ENCODE data around the gene FSCN2. TPM values are rescaled to one million over a fixed set of nuclear protein-coding genes. Genes with fewer than 3 reads are reported as not detected.

Gene FSCN2
- total RNA-seq, 1 donor from 2014 or later = 0.99 TPM

- no peak for DNase-seq
Measured at GRCh38 chr17:81513753-81514488, 14.3 kb upstream of the FSCN2 start.

DNA sequence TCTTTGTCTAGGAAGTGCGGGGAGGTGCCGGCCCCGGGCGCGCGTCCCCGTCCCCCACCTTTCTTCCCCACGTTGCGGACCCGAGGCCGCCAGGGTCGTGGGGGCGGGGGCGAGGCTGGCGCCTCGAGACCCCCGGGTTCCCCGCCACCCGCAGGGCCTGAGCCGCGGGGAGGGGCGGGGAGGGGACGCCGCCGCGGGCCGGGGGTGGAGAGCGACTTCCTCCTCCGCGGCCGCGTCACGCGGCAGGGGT, 13.8 kb upstream of the FSCN2 start:
- no peak for DNase-seq

DNA sequence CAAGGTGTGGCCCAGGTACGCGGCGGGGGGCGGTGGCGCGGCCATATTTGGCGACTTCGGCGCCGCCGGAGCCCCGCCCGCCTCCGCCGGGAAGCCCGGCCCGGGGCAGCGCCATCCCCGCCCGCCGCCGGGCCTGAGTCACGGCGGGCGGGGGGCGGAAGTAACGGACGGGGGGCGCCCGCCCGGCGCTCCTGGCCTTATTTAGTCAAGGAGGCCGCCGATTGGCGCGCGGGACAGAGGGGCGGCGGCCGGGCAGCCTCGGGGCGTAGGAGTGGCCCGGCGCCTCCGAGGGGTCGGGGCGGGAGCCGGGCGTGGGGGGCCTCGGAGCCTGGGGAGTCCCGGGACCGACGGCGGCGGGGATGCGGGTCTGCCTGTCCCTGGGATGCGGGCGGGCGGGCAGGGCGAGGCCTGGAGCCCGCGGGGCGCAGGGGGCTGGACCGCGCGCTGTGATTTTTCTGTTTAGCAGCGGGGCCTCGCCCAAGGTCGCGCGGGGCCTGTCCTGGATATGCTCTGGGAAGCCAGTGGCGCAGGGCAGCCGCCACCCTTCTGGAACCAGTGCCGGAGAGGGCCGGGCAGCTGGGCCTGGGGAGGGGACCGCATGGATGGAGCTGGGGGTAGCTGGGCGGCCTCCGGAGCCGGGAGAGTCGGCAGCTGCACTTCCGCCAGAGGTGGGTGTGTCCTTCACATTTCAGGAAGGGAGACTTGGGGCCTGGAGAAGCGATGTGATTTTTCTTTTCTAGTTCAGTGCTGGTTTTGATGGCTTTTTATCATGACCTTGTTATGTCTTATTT, 13.2 kb upstream of the FSCN2 start:
- DNase-seq = peak; percentile 44

DNA sequence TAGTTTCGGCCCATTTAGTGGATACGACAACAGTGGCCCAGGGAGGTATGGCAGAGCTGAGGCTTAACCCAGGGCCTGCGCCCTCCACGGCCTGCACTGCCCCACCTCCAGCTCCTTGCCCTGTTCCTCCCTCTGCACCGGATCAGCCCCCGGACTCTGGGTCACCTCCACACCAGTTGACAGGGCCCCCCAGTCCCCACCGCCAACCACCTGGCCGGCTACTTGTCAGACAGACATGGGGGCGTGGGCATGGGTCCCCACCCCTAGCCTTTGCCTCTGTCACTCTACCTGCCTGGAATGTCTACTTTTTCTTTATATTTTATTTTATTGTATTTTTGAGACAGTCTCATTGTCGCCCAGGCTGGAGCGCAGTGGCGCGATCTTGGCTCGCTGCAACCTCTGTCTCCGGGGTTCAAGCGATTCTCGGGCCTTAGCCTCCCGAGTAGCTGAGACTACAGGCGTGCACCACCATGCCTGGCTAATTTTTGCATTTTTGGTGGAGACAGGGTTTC, 12.6 kb upstream of the FSCN2 start:
- no peak for DNase-seq

DNA sequence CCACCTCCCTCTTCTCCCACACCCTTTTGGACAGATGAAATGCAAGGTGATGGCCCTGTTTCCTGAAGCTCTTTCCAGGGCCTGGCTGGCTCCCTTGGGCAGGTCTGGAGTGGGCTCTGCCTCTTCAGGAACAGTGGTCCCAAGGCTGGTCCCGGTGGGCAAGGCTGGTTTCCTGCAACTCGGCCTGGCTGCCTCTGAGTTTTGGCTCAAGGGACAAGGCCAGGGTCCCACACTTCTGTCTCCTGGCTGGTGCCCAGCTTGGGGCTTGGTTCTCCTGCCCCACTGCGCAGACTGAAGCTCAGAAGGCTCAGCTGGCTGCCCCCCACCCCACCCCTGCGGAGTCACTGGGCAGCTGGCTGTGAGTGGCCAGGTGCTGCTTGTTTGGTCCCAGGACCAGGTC, 11.7 kb upstream of the FSCN2 start:
- no peak for DNase-seq

GRCh38 chr17:81517009-81517338, 11.2 kb upstream of the FSCN2 start:
- DNase-seq = no peak

DNA sequence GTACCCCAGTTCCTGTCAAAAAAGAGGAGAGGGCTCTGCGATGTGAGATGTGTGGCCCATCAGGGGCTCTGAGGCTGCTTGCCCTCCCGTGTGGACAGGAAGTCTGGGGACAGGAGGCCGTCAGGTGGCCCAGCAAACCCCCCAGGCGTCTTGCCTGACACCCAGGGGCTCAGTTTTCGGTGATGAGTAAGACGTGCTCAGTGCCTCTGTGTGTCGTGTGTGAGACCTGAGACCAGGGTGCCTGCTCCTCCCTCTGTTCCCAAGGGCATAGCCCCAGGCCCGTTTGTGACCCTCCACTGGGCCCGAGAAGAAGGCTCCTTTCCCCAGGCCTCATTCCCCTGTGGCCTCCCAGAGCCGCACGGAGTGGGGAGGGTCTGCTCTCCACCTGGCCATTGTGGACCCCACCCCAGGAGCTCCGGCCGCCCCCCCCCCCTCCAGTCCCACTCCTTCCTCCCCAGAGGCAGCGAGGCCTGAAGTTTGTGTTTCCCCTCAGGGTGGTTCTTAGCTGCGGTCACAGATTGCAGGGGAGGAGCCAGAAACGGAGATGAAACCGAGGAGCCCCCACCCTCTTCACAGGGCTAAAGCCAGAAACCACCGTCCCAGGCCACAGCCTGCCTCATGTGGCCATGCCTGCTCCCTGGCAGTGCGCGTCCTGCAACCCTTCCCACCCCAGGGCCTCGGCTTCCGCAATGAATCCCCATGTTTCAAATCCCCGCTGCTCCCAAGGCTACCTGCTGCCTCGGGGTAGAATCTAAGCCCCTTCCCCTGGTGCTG, 10.7 kb upstream of the FSCN2 start:
- DNase-seq = no peak

- DNase-seq = no peak
Measured at GRCh38 chr17:81518113-81518784, 9.9 kb upstream of the FSCN2 start.

- DNase-seq = no peak
Measured at GRCh38 chr17:81518785-81519283, 9.3 kb upstream of the FSCN2 start.

DNA sequence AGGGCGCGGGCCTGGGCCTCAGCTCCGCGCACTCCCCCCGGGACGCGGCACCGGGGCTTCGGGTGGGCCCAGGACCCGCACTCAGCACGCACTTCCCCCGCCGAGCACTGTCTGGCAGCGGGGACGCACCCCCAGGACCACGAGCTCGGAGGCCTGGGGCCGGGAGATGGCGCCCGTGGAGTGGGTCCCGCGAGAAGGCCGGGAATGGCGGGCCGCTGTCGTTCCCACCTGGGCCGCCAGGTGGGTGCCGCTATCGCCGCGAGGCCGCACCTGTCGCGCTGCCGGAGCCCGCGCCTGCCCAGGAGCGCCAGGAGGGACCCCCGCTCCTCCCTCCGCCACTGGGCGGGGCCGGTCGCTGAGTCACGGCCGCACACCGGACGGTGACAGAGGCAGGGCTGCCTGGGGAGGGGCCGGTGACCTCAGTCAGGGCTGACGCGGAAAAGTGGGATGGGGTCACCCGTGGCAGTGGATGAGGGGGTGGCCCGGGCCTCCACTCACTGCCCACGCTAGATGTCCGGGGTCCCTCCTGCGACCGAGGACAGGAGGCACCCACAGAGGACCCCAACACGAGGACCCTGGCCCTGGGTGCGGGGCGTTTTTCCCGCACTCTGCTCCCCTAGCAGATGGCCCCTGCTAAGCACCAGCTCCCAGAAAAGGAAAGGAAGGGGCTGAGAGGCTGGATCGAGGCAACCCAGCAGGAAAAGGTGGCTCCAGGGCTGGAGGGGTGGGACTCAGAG, 8.7 kb upstream of the FSCN2 start:
- DNase-seq = no peak

DNA sequence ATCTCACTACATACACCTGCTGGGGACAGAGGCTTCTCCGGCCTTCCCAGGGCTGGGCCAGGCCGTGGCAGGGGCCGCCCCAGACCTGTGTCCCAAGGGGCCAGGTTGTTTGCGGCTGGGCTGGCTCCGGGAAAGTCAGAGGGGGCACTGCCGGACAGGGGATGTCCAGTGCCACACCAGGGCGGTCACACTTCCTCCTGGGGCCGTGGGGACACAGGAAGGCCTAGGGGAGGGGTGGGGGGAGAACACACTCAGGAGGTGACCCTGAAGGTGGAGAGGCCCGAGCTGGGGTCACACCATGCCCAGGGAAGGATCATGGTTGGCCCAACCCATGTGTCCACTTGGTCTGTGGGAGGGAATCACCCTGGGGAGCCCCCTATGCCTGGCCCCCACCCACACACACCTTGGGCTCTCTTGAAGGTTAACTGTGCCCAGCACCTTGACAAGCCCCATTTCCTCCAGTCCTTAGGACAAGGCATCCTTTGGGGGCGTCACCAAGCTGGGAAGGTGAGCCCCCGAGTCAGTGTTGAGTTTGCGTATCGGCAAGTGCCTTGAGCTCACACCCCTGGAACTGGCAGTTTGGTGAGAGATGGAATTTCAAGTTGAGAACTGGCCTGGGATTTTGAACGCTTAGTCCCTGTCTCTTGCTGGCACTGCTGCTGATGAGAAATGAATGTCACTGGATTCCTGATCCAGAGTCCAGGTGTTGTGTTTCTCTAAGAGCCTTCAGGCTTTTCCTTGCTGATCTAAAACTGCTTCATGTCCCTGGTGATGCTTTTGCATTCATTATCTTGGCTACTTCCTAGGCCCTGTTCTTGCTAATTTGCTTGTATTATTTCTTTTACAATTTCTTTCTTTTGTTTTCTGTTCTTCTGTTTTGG, 7.9 kb upstream of the FSCN2 start:
- DNase-seq = no peak

GRCh38 chr17:81522491-81523401, 5.4 kb upstream of the FSCN2 start:
- no peak for DNase-seq

DNA sequence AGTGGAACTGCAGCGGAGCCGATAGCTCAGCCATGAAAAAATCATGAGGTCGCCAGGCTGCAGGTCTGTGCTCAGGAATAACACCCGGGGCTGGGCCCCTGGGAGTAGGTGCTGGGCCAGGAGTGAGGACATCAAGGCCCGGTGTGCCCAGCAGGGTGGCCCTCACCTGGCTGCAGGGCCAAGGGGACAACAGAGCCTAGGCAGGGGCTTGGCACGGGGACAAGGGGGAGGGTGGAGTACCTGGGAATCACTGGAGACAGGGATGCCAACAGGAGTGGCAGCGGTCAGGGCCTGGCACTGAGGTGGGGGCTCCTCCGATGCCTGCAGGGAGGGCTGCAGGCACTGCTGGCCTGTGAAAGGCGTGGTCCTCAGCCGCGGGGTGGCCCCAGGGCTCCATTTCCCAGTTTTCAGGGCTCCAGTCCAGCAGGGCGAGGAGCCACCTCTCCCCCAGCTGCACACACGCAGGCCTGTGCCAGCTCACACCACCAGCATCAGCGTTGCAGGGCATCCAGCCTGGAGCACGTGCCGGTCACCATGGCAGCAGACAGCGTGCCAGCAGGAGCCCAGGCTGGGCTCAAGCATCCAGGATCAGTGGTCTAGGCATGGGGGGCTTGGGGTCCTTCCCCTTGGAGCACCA, 4.7 kb upstream of the FSCN2 start:
- DNase-seq = no peak

GRCh38 chr17:81524039-81524864, 3.9 kb upstream of the FSCN2 start:
- DNase-seq = no peak

DNA sequence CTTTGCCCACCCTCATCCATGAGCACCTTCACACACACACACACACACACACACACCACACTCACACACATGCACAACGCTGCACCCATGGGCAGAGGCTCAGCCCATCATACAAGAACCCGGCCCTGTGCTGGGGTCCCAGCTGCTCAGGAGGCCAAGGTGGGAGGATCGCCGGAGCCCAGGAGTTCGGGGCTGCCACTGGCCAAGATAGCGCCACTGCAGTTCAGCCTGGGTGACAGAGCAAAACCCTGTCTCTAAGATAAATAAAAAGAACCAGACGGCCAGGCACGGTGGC, 3.4 kb upstream of the FSCN2 start:
- DNase-seq = no peak

DNA sequence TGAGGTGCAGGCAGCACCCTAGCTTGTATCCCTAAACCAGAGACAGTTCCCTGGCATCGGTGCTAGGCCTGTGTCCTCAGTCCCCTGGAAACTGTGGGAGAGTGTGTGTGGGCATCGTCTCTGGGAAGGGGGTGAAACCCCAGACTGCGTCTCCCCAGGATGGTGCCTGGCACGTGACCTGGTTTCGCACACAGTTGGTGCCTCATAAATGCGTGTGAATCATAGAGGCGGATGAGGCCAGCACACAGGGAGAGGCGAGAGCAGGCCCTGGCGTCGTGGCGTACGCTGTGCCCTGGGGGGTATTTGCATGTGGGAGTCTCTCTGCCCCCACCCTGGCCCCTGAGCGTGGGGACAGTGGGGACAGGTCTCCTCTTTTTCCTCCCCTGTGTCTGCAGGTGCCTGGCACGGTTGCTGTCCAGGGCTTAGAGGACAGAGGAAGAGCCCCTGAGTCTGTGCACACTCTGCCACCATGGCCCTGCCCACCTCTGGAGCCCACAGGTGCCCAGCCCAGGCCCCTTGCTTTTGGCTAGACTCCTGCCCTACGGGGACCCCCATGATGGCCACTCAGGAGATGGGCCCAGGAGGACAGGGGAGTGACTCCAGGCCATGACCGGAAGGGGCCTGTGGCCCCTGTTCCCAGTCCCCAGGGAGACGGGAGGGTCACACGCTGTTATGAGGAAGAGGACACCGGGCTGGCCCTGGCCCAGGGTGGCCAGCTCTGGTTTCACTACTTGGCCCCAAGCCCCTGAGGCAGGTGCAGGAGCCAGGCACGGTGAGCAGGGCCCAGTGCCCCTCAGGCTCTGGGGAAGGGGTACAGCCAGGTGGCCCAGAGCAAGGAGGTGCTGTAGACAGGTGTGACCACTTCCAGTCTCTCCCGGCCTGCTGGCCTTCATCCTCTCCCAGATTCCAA, 1.3 kb upstream of the FSCN2 start:
- DNase-seq = no peak

DNA sequence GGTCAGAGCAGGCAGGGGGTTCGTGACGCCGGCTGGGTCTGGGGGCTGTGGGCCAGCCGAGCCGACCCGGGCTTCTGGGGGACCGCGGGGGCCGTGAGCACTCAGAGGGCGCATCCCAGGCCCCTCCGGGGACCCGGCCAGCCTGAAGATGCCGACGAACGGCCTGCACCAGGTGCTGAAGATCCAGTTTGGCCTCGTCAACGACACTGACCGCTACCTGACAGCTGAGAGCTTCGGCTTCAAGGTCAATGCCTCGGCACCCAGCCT, 140 bp downstream of the FSCN2 start:
- no peak for DNase-seq
